ENCODE data around the gene ENTR1. TPM values are rescaled to one million over a fixed set of nuclear protein-coding genes. Genes with fewer than 3 reads are reported as not detected.
A peak's percentile ranks its signal among the peaks of the same experiment; 100 is the strongest.

ENTR1 gene
- total and polyA plus RNA-seq, 2 of the 13 experiments (the other 11 are each of a cell fraction or from before 2014, with no cell fraction given): 70.1 to 76.4 TPM

DNA sequence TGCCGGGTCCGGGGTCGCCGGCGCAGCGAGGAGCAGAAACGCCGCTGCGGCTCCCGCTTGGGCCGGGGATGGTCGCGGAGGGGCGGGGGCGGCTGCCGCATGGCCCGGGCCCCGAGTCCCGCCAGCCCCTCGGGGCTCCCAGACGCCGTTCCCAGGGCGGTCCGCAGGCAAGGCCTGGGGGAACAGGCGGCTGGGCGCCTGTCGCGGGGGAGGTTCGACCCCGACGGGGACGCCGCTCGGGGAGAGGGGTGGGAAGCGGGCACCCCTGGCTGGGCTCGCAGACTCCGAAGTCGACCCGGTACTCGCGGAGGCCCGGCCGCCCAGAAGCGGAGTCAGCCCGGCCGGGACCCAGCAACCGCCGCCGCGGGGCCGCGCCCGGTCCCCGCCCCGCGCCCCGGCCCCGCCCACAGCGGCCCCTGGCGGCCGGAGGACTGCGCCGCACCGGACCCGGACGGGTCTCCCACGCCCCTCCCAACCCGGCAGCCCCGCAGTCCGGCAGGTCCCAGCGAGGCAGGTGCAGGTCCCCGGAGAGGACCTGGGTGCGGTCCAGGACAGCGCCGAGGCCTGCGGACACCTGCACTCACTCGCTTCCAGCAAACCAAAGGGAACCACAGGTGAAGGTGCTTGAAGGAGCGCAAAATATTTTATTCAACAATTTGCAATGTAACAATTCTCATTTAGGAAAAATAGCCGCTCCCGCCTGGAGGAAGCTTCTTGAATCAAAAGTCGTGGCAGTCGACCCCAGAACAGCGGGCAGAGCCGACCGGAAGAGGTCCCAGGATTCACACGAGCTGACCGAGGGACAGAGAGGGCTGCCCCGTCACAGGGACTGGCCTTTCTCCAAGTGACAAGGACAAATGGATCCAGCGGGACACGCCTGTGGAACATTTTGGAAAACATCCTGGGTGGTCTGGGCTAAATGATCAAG, 29.3 kb upstream of the ENTR1 start, which contains the start of gene INPP5E (continued):
- no peak for TF ChIP-seq ZFP62 (CRISPR knock-in tag; IDR thresholded peaks at IDR 0.05)
- TF ChIP-seq, protein P1, sequence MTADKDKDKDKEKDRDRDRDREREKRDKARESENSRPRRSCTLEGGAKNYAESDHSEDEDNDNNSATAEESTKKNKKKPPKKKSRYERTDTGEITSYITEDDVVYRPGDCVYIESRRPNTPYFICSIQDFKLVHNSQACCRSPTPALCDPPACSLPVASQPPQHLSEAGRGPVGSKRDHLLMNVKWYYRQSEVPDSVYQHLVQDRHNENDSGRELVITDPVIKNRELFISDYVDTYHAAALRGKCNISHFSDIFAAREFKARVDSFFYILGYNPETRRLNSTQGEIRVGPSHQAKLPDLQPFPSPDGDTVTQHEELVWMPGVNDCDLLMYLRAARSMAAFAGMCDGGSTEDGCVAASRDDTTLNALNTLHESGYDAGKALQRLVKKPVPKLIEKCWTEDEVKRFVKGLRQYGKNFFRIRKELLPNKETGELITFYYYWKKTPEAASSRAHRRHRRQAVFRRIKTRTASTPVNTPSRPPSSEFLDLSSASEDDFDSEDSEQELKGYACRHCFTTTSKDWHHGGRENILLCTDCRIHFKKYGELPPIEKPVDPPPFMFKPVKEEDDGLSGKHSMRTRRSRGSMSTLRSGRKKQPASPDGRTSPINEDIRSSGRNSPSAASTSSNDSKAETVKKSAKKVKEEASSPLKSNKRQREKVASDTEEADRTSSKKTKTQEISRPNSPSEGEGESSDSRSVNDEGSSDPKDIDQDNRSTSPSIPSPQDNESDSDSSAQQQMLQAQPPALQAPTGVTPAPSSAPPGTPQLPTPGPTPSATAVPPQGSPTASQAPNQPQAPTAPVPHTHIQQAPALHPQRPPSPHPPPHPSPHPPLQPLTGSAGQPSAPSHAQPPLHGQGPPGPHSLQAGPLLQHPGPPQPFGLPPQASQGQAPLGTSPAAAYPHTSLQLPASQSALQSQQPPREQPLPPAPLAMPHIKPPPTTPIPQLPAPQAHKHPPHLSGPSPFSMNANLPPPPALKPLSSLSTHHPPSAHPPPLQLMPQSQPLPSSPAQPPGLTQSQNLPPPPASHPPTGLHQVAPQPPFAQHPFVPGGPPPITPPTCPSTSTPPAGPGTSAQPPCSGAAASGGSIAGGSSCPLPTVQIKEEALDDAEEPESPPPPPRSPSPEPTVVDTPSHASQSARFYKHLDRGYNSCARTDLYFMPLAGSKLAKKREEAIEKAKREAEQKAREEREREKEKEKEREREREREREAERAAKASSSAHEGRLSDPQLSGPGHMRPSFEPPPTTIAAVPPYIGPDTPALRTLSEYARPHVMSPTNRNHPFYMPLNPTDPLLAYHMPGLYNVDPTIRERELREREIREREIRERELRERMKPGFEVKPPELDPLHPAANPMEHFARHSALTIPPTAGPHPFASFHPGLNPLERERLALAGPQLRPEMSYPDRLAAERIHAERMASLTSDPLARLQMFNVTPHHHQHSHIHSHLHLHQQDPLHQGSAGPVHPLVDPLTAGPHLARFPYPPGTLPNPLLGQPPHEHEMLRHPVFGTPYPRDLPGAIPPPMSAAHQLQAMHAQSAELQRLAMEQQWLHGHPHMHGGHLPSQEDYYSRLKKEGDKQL (CRISPR knock-in tag; IDR thresholded peaks at IDR 0.05; ENCODE audit: low read depth): no peak
- TF ChIP-seq ZNF232 (CRISPR knock-in tag; IDR thresholded peaks at IDR 0.05; ENCODE audit: borderline replicate concordance): no peak
- TF ChIP-seq, protein P2, sequence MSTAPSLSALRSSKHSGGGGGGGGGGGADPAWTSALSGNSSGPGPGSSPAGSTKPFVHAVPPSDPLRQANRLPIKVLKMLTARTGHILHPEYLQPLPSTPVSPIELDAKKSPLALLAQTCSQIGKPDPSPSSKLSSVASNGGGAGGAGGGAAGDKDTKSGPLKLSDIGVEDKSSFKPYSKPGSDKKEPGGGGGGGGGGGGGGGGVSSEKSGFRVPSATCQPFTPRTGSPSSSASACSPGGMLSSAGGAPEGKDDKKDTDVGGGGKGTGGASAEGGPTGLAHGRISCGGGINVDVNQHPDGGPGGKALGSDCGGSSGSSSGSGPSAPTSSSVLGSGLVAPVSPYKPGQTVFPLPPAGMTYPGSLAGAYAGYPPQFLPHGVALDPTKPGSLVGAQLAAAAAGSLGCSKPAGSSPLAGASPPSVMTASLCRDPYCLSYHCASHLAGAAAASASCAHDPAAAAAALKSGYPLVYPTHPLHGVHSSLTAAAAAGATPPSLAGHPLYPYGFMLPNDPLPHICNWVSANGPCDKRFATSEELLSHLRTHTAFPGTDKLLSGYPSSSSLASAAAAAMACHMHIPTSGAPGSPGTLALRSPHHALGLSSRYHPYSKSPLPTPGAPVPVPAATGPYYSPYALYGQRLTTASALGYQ (CRISPR knock-in tag; IDR thresholded peaks at IDR 0.05): no peak
- no peak for TF ChIP-seq ISL2 (CRISPR knock-in tag; IDR thresholded peaks at IDR 0.05)
- 0 out of 2 replicates have a peak, but pooled peaks have one; percentile 40 for TF ChIP-seq ZMAT3 (CRISPR knock-in tag; conservative IDR thresholded peaks at IDR 0.05)
- 0 out of 2 replicates have a peak, but pooled peaks have one; percentile 9 for TF ChIP-seq ZNF546 (CRISPR knock-in tag; conservative IDR thresholded peaks at IDR 0.05)
- TF ChIP-seq, protein P3, sequence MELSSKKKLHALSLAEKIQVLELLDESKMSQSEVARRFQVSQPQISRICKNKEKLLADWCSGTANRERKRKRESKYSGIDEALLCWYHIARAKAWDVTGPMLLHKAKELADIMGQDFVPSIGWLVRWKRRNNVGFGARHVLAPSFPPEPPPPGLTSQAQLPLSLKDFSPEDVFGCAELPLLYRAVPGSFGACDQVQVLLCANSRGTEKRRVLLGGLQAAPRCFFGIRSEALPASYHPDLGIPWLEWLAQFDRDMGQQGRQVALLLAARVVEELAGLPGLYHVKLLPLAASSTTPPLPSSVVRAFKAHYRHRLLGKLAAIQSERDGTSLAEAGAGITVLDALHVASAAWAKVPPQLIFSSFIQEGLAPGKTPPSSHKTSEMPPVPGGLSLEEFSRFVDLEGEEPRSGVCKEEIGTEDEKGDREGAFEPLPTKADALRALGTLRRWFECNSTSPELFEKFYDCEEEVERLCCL (CRISPR knock-in tag; IDR thresholded peaks at IDR 0.05; ENCODE audit: borderline replicate concordance): no peak
- no peak for TF ChIP-seq ZNF317 (CRISPR knock-in tag; IDR thresholded peaks at IDR 0.05)
- no peak for TF ChIP-seq STAT6 (CRISPR knock-in tag; IDR thresholded peaks at IDR 0.05; ENCODE audit: borderline replicate concordance)
- TF ChIP-seq ATF3 (CRISPR knock-in tag; IDR thresholded peaks at IDR 0.05): no peak
- no peak for TF ChIP-seq ARID2 (CRISPR knock-in tag; IDR thresholded peaks at IDR 0.05; ENCODE audit: borderline replicate concordance)
- TF ChIP-seq SRSF9 (IDR thresholded peaks at IDR 0.05; ENCODE audit: borderline replicate concordance, insufficient read depth, low read depth, low read length, poor library complexity, severe bottlenecking): no peak

All from HepG2 (cell line).